T-helper 2 cell treated with Interferon-gamma antibody and Interleukin-4, amounts not matched to agents 100 ng/mL and 5 ng/mL, for 36 hours (primary cell): ENCODE results near the gene MUC2. TPM values are rescaled to one million over a fixed set of nuclear protein-coding genes. Genes with fewer than 3 reads are reported as not detected.

Source experiments
- intact Hi-C: fragments of 100-400 bp; cut with micrococcal nuclease; formaldehyde crosslinking; loops from one replicate; pipeline ENCODE4 v1.15.1; 2023
- total RNA-seq: library from RNA; stranded (reverse); gene quantifications from 2 replicates; pipeline ENCODE4 v1.2.3, GENCODE V29; 2022

MUC2 gene
- total RNA-seq, 1 donor from 2014 or later = not detected

DNA sequence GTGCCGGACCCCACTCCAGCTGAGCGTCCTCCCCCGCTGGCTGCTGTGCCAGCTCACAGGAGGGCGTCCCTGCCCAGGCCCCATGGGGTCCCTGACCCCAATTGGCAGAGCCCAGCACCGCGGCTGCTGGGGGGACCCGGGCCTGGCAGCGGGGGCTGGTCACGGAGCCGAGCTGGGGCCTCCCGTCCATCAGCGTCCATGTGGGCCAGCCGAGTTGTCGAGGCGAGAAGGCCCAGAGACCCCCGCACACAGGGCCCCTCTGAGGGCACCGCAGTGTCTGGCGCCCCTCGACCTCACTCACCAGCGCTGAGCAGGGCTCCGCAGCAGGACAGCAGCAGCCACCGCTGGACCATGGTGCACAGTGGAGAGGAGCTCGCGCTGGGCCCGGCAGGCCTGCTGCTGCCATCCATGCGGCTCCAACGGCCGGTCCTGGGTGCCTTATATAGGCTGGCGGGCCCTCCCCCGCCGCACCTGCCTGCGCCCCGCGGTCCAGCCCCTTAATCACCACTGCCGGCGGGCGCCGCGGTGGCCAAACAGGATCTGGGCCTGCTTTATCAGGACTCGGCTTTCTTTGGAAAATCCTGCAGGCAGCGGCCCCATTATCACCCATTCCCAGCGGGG lies 38.3 kb upstream of the MUC2 start, which contains the start of gene MUC6:
TSS of gene MUC6 (minus strand) at position 416 of the 621 bp plus-strand sequence. CDS start at position 353, 63 bp downstream.
- intact Hi-C loops = no loop called here

DNA sequence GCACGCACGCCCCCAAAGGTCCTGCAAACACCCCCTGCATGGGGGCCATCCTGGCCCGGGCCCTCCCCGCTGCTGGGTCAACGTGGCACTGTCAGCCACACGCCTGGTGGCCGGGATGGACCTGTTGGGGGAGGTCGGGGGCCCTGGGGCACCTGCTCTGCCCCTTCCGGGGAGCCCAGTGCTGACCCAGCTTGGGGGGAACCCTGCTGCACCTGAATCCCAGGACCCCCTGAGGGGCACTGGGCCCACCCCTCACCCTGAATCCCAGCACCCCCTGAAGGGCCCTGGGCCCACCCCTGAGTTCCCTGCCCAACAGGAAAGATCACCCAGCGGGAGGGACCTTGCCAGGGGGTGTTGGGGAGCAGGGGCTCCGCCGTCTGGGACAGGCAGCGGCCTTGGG lies 37.7 kb upstream of the MUC2 start:
- intact Hi-C loops = no loop called here

DNA sequence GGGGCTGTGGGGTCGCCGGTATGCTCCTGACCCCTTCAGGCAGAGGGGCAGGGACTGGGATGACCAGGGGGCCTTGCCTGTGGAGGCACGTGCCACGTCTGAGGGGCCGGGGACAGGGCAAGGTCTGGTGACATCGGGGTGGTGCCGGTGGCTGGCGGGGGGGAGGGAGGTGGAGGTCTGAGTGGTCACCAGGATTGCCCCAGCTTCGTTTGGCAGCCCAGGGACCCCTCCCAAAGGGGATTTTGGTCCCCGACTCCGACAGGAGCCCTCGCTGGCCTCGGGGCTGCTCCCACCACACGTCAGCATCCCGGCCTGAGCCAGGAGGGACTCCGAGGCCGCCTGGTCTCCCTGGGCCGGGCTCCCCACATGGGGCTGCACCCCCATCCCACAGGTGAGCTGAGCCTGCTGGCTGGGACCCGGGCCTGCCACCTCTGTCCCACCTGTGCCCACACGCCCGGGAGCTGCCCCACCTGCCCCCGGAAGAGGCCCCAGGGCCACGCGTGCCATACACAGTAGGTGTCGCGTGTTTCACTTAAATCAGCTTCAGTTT lies 37.1 kb upstream of the MUC2 start:
- intact Hi-C loops = no loop called here

DNA sequence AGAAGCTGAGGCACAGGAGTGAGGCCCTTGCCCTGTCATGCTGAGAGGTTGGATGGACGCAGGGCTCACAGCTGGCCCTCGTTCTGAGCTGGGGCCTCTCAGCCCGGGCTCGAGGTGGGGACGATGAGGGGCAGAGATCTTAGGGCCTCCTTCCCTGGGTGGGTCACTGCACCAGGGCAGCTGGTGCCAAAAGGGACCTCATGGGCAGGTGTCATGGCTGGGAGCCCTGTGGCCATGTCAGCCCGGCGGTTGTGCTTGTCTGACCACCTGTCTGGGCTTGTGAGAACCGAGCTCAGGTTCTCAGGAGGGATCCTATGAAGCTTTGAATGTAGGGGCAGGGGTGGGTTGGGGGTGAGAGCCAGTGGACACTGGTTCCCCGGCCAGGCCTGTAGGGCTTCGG lies 36.3 kb upstream of the MUC2 start:
- intact Hi-C loops = no loop called here

DNA sequence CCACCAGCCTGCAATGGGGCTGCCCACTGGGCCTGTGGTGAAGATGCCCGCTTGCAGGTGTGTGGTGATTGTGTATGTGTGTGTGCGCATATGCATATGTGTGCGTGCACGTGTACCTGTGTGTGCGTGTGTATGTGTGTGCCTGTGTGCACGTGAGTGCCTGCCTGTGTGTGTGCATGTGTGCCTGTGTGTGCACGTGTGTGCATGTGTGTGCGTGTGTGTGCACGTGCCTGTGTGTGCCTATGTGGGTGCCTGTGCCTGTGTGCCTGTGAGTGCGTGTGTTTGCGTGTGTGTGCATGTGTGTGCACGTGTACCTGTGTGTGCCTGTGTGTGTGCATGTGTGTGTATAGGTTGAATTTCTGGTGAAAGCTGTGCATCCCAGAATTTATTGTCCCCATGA lies 35.8 kb upstream of the MUC2 start:
- intact Hi-C loops = no loop called here

DNA sequence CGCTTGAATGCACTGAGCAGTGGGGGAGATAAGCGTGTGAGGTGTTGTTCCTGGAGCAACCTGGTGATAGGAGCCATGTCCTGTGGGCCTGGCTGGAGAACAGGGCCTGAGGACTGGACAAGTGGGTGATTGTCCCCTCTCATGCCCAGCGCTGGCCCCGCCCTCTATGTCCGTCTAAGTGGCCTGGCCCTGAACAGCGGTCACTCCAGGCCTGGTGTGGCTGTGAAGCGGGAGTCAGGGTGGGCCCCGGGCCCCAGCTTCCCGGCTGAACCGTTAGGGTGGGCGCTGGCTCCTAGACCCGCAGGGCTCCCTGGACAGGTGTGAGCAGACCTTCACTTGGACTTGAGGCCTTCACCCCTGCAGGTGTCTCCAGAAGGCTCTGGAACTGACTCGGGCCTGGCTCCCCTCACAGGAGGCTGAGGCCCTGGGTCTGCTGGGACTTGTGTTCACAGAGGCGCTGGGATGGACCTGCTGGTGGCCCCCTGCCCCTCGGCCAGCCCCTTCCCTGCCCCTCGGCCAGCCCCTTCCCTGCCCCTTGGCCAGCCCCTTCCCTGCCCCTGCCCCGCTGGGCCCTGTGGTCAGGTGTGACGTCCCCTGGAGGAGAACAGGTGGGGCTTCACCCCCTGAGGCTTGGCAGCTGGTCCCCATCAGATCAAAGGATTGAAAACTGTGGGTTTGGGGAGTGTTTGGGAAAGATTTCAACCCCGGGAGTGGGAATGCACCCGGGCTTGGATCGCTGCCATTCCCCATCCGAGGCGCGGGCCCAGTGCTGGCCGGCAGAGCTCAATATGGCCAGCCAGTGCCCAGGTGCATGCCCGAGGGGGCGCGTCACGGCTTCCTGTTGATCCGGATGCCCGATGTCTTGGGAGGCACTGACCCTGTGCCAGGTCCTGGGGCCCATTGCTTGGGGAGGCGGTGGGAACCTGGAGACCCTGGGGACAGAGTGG lies 34.9 kb upstream of the MUC2 start:
- intact Hi-C loops = no loop called here

DNA sequence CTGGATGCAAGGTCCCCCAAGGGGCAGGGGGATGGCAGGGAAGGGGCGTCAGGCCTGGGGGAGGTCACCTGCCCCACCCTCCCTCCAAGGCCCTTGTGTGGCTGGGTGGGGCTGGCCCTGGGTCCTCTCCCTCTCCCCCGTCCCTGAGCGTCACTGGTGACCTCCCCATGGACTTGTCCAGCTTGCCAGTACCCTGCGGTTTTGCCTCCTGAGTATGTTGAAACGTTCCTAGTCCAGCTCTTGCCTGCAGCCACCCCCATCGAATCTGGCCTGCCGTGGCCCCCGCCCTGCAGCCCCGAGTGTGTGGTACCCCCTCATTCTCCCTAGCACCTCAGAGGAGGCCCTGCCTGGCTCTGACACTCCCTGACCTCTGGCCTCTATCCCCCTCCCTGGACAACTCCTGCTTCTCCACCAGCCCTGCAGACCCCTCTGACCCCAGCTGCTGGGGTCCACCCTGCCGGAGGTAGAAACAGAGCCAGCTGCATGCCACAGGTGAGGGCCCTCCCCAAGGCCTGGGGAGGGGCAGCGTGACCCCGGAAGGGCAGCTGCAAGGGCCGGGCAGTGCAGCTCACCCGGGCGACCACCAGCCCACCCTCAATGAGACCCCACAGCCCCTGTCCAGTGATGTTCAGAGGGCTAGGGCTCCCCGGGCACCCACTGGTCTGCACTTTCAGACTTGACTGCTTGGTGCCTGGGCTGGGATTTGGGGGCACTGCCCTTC lies 34.1 kb upstream of the MUC2 start:
- intact Hi-C loops = no loop called here

DNA sequence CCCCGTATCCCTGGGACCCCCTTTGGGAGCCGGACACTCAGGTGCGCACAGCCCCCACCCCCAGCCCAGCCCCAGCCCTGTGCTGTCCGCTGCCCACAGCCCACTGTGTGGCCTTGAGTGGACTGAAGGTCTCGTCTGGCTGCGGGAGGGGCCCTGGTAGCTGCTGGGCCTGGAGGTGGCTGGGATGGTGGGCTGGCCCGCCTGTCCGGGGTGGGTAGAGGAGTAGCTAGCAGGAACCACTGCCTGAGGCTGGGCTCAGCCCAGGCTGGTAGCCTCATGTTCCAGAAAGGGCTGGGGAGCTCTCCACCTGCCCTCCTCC lies 33.6 kb upstream of the MUC2 start:
- intact Hi-C loops = no loop called here

DNA sequence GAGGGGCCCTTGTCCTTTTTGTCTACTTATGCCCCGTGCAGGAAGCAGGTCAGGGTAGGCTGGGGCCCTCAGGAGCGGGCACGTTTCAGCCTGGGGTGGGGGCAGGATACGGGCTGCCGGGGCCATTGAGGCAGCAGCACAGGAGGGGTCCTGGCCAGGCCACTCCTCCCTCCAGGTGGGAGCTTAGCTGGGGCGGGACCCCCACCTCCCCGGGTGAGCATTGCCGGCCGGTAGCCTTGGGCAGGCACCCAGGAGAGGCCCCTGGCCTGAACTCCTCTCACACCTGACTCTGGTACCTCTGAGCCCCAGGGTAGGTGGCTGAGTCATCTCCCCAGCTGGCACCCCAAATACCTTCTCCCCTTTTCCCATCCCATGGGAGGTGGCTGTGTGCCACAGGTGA lies 33.2 kb upstream of the MUC2 start:
- intact Hi-C loops = no loop called here

DNA sequence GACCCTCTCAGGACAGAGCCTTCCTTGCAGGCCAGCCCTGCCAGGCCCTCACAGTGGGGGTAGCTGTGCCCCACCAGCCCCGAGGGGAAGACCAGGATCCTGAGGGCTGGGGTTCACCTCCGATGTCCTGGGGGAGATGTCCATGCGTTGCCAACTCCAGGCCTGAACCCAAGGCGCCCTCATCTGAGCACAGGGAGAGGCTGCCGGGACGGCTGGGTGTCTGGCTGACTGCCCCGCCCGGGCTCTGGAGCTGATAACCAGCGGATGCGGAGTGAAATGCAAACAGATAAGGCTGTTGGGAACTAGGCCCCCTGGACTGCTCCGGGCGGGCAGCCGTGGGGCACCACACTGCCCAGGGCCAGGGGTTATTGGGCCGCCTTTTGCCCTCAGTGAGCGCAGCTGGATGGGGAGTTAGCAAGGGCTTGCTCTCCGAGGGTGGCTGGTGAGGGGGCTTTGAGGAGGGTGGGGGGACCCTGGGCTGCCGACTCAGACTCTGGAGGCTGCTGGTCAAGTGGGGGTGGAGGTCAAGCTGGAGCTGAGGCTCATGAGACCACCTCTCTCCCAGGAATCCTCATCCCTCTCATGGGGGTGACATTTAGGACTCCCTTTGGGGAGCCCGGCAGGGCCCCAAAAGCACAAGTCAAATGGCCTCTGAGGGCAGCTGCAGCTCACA lies 32.6 kb upstream of the MUC2 start:
- intact Hi-C loops = no loop called here

DNA sequence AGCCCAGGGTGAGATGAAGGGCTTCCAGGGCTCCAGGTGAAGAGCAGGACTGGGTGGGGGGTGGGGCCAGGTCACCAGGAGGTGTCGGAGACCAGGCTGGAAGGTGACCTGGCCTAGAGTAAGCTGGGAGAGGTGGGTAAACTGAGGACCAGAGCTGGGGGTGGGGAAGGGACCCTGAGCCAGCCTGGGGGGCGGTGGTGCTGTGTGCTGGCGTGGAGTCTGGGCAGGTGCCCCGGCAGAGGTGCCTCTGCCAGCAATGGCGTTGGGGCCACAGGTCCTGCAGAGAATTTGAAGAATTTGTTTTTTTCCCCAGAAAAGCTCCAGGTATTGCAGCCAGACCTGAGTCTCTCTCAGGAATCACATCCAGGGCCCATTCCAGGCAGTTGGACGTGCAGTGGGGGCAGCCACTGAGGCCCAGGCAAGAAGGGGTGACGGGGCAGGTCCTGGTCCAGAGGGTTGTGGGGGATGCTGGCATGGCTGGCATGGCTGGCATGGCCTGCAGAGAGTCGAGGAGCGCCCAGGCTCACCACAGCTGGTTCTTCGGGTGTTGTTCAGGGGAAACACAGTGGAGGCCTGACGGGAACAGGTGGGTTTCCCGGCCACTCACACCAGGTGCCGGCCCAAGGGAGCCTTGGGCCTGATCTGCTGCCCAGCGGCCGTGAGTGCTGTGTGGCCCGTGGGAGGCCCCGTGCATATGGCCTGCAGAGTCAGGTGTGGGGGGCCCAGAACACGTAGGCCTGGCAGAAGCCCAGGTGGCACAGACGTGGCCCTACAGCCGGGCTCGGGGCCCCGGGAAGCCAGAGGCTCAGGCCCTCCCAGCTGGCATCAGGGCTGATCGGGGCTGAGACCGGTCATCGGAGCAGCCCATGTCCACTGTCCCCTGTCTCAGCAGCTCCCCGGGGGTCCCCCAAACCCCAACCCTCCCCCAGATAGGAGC lies 31.8 kb upstream of the MUC2 start:
- intact Hi-C loops = no loop called here

DNA sequence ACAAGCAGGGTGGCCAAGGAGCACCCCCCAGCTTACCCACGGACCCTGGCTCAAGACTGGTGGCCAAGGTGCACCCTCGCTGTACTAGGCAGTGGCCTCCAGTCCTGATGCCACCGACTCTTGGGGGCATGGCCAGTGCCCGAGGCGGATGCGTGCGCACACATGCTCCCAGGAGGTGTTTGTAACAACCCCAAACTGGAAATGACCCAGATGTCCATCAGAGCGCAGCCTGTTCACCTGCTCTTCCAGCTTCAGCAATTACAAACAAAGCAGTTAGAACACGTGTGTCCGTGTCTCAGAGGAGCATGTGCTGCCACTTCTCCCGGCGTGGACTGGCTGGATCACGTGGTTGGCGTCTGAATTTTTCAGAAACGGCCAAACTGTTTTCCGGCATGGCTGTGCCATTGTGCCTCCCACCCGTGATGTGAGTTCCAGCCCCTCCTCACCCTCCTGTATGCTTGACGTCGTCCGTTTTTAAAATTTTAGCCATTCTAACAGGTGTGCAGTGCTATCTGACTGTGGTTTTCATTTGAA lies 31.0 kb upstream of the MUC2 start:
- intact Hi-C loops = no loop called here

DNA sequence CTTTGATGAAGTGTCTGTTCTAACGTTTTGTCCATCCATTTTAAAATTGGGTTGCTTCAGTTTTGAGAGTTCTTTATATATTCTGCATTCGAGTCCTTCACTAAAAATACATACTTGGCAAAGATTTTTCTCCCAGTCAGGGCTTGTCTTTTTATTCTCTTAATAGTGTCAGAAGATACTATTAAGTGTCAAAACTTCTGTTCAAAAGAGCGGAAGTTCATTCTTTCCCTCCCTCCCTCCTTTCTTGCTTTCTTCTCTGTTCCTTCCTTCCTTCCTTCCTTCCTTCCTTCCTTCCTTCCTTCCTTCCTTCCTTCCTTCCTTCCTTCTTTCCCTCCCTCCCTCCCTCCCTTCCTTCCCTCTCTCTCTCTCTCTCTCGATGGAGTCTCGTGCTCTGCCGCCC lies 30.5 kb upstream of the MUC2 start:
- intact Hi-C loops = no loop called here

DNA sequence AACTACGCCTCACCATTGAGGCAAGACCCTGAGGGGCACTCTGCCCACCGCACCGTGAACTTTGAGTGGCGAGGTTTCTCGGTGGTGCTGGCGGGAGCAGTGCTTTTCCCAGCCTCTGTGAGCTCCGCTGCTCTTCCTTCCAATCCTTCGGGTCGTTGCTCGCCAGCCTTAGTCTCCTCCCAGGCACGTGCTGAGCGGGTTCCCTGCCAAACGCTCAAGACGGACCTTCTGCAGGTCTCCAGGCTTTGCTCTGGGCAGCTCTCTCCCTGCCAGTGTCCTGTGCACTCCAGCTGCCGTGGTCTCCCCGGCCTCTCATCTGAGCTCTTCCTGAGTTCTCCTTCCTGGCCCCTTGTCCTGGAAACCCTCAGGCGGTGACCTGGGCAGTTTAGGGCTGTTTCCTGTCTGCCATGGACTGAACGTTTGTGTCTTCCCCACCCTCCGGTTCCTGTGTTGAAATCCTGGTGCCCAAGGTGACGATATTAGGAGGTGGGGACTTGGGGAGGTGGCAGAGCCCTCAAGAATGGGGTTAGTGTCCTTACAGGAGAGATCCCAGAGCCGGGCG lies 27.0 kb upstream of the MUC2 start:
- intact Hi-C loops = no loop called here

DNA sequence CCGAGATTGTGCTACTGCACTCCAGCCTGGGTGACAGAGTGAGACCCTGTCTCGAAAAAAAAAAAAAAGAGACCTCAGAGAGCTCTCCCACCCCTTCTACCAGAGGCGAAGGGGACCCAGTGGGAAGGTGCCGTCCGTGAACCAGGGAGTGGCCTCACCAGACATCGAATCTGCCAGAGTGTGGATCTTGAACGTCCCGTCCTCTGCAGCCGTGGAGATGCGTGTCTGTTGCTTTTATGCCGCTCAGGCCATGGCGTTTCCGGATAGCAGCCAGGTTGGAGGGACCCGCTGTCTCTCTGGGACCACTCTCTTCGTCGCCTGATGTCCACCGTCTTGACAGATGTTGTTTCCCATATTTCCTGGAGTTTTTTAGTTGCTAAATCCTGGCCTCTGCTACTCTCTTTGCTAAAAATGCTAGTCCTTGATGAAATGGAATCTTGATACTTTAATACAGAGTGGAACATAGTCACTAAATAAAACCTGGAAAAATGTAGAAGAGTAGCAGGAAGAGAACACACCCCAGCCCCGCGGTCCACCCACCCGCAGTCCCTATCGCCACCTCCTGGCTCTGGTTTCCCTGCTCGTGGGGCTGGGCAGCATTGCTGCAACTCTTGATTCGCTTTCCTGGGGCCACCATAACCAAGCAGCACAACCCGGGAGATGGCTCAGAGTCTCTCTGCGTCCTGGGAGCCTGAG lies 26.2 kb upstream of the MUC2 start:
- intact Hi-C loops = no loop called here

DNA sequence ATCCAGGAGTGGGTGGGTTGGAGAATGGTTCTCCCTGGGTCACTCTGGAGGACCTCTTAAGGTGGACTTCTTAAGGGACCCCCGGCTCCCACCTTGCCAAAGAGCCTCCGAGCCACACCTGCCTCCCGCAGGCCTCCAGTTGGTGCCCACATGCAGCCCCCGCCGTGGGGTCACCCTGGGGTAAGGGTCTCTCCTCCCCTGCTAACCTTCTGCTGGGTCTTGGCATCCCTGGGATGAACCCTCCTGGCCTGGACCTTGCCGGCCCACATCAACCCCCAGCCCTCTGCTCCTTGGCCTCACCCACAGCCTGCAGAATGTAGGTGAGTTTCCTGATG lies 25.6 kb upstream of the MUC2 start:
- intact Hi-C loops = no loop called here

DNA sequence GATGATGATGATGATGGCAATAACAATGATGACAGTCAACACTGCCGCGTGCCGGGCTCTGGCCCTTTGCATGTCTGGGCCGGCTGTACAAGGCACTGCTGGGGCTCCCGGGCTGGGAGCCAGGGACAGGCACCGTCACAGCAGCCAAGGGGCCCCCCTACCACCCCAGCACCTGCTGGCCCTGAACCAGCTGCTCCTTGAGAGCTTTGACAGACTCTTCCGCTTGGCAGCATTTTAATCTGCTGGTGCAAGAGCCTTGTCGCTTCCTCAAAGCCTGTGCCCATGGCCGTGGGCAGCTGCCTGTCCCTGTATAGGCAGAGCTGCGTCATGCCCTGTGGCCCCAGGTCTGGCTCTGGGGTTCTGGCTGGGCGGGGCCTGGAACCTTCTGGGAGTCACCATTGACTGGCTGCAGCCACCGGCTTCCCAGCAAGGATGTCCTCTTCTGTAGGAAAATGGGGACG lies 25.2 kb upstream of the MUC2 start:
- intact Hi-C loops = no loop called here

DNA sequence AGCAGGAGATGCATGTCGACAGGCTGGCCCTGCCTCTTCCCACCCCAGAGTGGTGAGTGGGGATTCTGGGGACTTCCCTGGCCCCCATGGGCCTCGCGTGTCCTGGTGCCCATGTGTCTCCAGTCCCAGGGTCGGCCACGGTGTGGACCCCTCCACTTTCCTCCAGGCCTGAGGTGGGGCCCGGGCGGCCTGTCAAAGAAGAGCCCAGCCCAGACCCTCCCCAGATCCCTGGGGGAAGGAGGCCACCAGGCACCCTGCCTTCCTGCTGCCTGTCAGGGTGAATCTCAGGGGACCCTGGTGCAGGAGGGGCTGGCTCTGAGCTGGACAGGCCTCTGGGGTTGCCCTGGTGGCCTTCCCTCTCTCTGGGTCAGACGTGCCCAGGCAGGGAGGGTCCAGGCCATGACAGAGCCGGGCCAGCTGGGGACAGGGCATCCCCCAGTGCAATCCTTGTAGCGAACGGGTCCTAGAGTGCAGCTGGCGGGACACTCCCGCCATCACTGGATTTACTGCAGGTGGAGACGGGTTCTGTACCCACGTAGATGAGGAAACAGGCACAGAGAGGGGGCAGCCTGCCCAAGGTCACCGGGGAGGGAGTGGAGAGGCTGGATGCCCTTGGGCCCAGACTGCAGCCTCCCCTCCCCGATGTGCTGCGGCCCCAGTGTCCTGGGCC lies 24.6 kb upstream of the MUC2 start:
- intact Hi-C loops = no loop called here
